ENCODE data around the gene DPM1. TPM values are rescaled to one million over a fixed set of nuclear protein-coding genes. Genes with fewer than 3 reads are reported as not detected.
A peak's percentile ranks its signal among the peaks of the same experiment; 100 is the strongest.

Gene DPM1
- total RNA-seq (2021), result 39.1 and 70.7 TPM in 2 replicates
- Bru-seq, nascent RNA, result percentile 97 among the genes with signal in this experiment
- BruChase-seq, experiment 1, labeled RNA remaining after a 2-hour chase, result percentile 92 among the genes with signal in this experiment
- BruChase-seq, experiment 2, labeled RNA remaining after a 6-hour chase, result percentile 89 among the genes with signal in this experiment
- long read RNA-seq, transcript DPM1-201 (10 exons, 1,161 nt), result minor isoform, 5 of 78 reads
- long read RNA-seq, transcript DPM1-203 (9 exons, 1,075 nt), result major isoform, 64 of 78 reads
- long read RNA-seq, partial matches to known transcripts, result 0 of 78 reads
- long read RNA-seq, other reads (novel, unspliced or antisense), result 6 of 78 reads

DNA sequence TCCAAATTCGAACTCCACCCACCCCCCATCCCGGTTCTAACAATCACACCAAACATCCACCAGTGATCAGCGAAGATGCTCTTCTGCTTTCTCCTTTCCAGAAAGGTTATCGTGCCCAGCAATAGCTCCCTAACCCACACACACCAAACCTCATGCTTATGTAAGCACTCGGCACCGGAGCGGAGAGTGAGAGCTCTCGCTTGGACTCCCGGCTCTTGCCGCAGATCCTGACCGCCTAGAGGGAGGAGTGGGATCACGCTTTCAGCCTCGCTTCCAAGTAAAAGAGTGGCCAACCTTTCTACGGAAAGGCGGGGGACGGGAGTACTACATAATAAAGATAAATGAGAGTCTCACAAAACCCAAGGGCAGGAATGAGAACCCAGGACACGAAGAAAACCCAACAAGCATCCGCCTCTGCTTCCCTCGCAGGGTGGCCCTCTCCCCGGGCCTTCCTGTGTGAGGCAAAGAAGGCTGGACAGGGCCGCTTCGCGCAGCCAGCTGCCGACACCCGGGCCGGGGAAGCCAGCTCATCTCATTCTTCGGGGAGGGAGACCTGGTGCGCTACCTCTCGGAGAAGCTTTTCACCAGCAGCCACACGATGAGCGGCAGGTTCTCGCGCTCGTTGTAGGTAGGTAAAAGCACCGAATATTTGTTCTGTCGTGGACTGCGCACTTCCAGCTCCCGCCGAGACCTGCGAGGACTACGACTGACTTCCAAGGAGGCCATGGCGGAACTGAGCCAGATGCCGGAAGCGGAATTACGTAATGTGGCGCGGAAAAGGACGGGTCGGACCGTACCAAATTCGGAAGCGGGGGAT is at the start of gene DPM1:
TSS of gene DPM1 (minus strand) at position 735 of the 817 bp plus-strand sequence. CDS start at position 726, 9 bp downstream.
- peaks cover 41% of the 10 kb centered on the region for H3K36me3 ChIP-seq (ENCODE audit: low read depth)
- BruUV-seq (replicated peaks), result TSS peak; percentile 38
- intact Hi-C loops (cut with micrococcal nuclease; ENCODE audit: unreplicated experiment), result loop anchor here (2.0 kb wide), 1 partner anchor 27 kb away; the partner anchor contains the start of gene ADNP
- H3F3A ChIP-seq (ENCODE audit: insufficient read depth, low read depth), result peaks cover 14% of the 10 kb centered on the region
- no peaks in the 10 kb centered on the region for H3K9me2 ChIP-seq (ENCODE audit: insufficient read depth)
- ChIA-PET POLR2A (ENCODE audit: unreplicated experiment) (interaction anchor here (0.6 to 1.7 kb wide), 7 partner anchors 16 to 552 kb away, joined by 3 to 14 read pairs (median 4); partner anchors contain the start of gene ADNP), CTCF (interaction anchor here (1.1 to 1.9 kb wide), 3 partner anchors 26 to 163 kb away, joined by 4 to 8 read pairs (median 6); partner anchors contain the start of genes ADNP and BCAS4)
- peaks cover 63% of the 10 kb centered on the region for H4K20me1 ChIP-seq (ENCODE audit: insufficient read depth)
- H3K4me1 ChIP-seq (replicated peaks; ENCODE audit: insufficient read depth), result peaks cover 38% of the 10 kb centered on the region
- H3K9me3 ChIP-seq (ENCODE audit: insufficient read depth, low read depth), result no peaks in the 10 kb centered on the region; the same call in 1 of the 2 replicates
- H3K79me2 ChIP-seq (ENCODE audit: low read depth), result peaks cover 87% of the 10 kb centered on the region
- H3K4me3 ChIP-seq, result peak within 1 kb of the TSS; percentile 93
- TF ChIP-seq CTCF (conservative IDR thresholded peaks at IDR 0.05) (no peak), EZH2 (IDR thresholded peaks at IDR 0.05; ENCODE audit: low read depth) (no peak)
- peak within 1 kb of the TSS; percentile 83 for H3K27ac ChIP-seq
- H3K27me3 ChIP-seq (ENCODE audit: insufficient read depth, low read depth), result no peaks in the 10 kb centered on the region
- peak within 1 kb of the TSS; percentile 87 for H2AFZ ChIP-seq
- peak within 1 kb of the TSS; percentile 99 for H3K4me2 ChIP-seq
- DNase-seq, result peak in 1 of 2 experiments; percentile 87

DNA sequence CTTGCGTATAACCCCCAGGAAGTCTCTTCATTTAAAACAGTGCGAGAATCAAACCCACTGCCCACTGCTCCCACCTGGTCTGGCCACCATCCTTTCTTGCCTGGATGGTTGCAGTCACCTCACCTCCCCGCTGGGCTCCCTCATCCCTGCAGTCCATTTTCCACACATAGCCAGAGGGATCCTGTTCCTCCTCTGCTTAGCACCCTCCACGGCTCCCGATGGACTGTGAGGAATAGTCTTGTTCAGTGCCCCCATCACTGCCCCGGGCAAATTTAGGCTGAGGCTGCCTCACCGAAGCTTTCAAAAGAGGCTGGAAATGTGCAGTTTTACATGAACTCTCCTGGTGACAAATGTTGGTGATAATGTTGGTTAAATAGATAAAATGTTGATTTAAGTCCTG is 46.9 kb upstream of the DPM1 start:
- DNase-seq, result no peak
- H3K4me1 ChIP-seq (replicated peaks; ENCODE audit: insufficient read depth), result no peaks in the 10 kb centered on the region
- H4K20me1 ChIP-seq (ENCODE audit: insufficient read depth), result no peaks in the 10 kb centered on the region
- no peaks in the 10 kb centered on the region for H3K79me2 ChIP-seq (ENCODE audit: low read depth)
- no peak overlapping the region for H3K4me3 ChIP-seq
- no peak overlapping the region for H2AFZ ChIP-seq
- POLR2A ChIA-PET (ENCODE audit: unreplicated experiment), result no interaction called here
- H3K9me3 ChIP-seq (ENCODE audit: insufficient read depth, low read depth), result no peaks in the 10 kb centered on the region
- no TSS peak for BruUV-seq (replicated peaks)
- H3K4me2 ChIP-seq, result no peak overlapping the region
- TF ChIP-seq CTCF (conservative IDR thresholded peaks at IDR 0.05) (no peak), EZH2 (IDR thresholded peaks at IDR 0.05; ENCODE audit: low read depth) (no peak)
- no peaks in the 10 kb centered on the region for H3K9me2 ChIP-seq (ENCODE audit: insufficient read depth)
- no peaks in the 10 kb centered on the region for H3K36me3 ChIP-seq (ENCODE audit: low read depth)
- CTCF ChIA-PET, result no interaction called here
- H3F3A ChIP-seq (ENCODE audit: insufficient read depth, low read depth), result no peaks in the 10 kb centered on the region
- intact Hi-C loops (cut with micrococcal nuclease; ENCODE audit: unreplicated experiment), result no loop called here
- peaks cover 67% of the 10 kb centered on the region for H3K27me3 ChIP-seq (ENCODE audit: insufficient read depth, low read depth)
- no peak overlapping the region for H3K27ac ChIP-seq

- Histone ChIP-seq H3K27me3 (ENCODE audit: insufficient read depth, low read depth) (peaks cover 71% of the 10 kb centered on the region), H4K20me1 (ENCODE audit: insufficient read depth) (no peaks in the 10 kb centered on the region)
- intact Hi-C loops (cut with micrococcal nuclease; ENCODE audit: unreplicated experiment), result no loop called here
These were observed 46.4 kb upstream of the DPM1 start for GRCh38 chr20:51004781-51005180.

More at GRCh38 chr20:51004781-51005180, 46.4 kb upstream of the DPM1 start:
- Histone ChIP-seq H3K9me3 (ENCODE audit: insufficient read depth, low read depth) (no peaks in the 10 kb centered on the region), H2AFZ (no peak overlapping the region), H3K36me3 (ENCODE audit: low read depth) (no peaks in the 10 kb centered on the region), H3K4me2 (no peak overlapping the region), H3F3A (ENCODE audit: insufficient read depth, low read depth) (no peaks in the 10 kb centered on the region), H3K79me2 (ENCODE audit: low read depth) (no peaks in the 10 kb centered on the region), H3K9me2 (ENCODE audit: insufficient read depth) (no peaks in the 10 kb centered on the region), H3K27ac (no peak overlapping the region), H3K4me3 (no peak overlapping the region), H3K4me1 (replicated peaks; ENCODE audit: insufficient read depth) (no peaks in the 10 kb centered on the region)
- ChIA-PET POLR2A (ENCODE audit: unreplicated experiment) (no interaction called here), CTCF (no interaction called here)
- TF ChIP-seq CTCF (conservative IDR thresholded peaks at IDR 0.05) (no peak), EZH2 (IDR thresholded peaks at IDR 0.05; ENCODE audit: low read depth) (no peak)
- DNase-seq, result no peak
- no TSS peak for BruUV-seq (replicated peaks)

Measured in PC-9 (cell line).